Effector memory CD8-positive, alpha-beta T cell (primary cell): ENCODE results near the gene DDX10.

Experiments used
- ATAC-seq: fragments of 150-1000 bp; cut with Tn5 transposase; replicated peaks from 2 replicates; pipeline ENCODE4 v1.10.0; 2021; ENCODE audit warnings: mild to moderate bottlenecking, moderate library complexity
- DNase-seq, 3 experiments: peaks; one replicate each; pipeline ENCODE4 v3.0.0; 2021
- H3K27ac Mint-ChIP-seq, 2 donors: one replicate each; pipeline ENCODE4 v1.8.0; 2022; ENCODE audit warnings: mild to moderate bottlenecking in 2 of 2, mixed read lengths in 2 of 2, moderate library complexity in 2 of 2
- H3K27me3 Mint-ChIP-seq, 2 donors: one replicate each; pipeline ENCODE4 v1.8.0; 2022; ENCODE audit warnings: mixed read lengths in 2 of 2
- H3K36me3 Mint-ChIP-seq: one replicate; pipeline ENCODE4 v1.8.0; 2022; ENCODE audit warnings: mild to moderate bottlenecking, moderate library complexity, mixed read lengths; ENCODE audit not compliant: insufficient read depth
- H3K4me1 Mint-ChIP-seq, 2 donors: one replicate each; pipeline ENCODE4 v1.8.0; 2022; ENCODE audit warnings: low read depth in 2 of 2, mixed read lengths in 2 of 2
- H3K4me3 Mint-ChIP-seq, 2 donors: one replicate each; pipeline ENCODE4 v1.8.0; 2022; ENCODE audit warnings: mild to moderate bottlenecking in 2 of 2, mixed read lengths in 2 of 2, moderate library complexity in 2 of 2
- H3K9me3 Mint-ChIP-seq, 2 donors: one replicate each; pipeline ENCODE4 v1.8.0; 2022; ENCODE audit warnings: mixed read lengths in 2 of 2

The DDX10 gene

DNA sequence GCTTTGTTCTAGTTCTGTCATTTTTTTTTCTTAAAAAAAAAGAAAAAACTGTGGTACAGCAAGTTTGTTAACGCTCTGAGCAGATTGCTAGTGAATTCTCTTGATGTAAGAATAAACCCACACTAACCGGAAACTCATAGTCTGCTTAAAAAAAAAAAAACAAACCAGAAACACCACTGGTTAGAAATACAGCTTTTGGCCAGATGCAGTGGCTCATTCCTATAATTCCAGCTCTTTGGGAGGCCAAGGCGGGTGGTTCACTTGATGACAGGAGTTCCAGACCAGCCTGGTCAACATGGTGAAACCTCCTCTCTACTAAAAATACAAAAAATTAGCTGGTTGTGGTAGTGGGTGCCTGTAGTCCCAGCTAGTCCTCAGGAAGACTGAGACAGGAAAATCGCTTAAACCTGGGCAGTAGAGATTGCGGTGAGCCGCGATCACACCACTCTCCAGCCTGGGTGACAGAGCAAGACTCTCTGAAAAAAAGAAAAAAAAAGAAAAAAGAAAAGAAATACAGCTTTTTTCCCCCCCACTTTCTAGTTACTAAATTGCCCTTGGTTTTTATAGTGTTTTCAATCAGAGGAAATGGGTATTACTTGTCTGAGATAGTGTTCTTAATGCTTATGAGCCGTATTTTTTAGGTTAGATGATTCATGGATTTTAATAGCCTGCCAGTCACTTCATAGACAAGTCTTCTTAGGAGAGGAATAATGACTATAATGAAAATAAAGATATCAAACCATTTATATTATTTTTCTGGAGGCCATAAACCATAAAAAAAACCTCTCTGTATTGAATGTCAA is 222.8 kb downstream of the DDX10 start:
- Mint-ChIP-seq H3K27me3 (no peaks in the 10 kb centered on the region), H3K4me1 (no peaks in the 10 kb centered on the region), H3K4me3 (no peak overlapping the region), H3K27ac (peak overlapping the region in 1 of 2 donors; percentile 41), H3K9me3 (no peaks in the 10 kb centered on the region), H3K36me3 (no peaks in the 10 kb centered on the region)
- ATAC-seq (peak; percentile 86), DNase-seq (no peak)

DNA sequence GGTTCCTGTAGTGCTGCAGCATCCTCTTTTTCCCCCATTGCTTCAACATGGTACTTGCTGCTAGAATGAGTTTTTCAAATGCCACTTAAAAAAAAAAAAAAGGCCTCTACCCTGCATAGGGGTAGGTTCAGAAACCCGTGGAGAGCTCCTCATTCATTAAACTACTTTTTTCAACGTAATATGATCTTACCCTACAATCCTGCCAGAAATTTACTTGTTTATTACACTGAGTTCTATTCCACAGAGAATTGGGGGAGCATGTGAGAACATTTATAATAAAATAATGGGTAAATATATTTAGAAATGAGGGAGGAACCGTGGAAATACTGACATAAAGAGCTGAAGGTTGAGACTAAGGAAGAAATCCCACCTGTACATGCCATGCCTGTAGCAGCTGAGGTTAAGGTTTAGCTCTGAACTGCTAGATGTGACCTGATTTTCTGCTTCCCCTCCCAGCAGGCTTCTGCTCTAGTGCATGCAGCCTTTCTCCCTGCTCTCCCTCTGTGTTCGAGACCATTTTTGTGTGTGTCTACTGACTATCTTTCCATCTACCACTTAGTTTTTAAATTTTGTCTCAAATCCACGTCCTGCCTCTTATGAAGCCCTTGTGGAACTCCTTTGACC is 225.7 kb downstream of the DDX10 start:
- Mint-ChIP-seq H3K4me1 (no peaks in the 10 kb centered on the region), H3K9me3 (no peaks in the 10 kb centered on the region), H3K27ac (no peak overlapping the region), H3K4me3 (no peak overlapping the region), H3K36me3 (no peaks in the 10 kb centered on the region), H3K27me3 (no peaks in the 10 kb centered on the region)
- DNase-seq (no peak), ATAC-seq (no peak)

DNA sequence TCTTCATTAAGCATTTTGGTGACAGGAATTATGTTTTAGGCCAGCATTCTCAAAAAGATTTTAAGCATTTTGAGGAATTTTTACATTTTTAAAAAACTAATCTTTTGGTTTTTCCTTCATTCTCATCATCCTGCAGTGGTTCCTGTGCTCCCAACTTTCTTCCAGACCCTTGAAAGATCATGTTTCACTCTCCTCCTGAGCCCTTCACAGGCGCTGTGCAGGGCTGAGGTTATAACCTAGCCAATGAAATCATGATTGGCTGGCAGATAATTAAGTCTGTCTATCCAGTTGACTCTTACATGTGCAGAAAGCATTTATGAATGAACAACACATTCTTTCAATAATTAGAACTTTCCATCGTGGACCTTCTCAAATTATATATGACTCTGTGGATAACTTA is 226.3 kb downstream of the DDX10 start:
- no peaks in the 10 kb centered on the region for H3K27me3 Mint-ChIP-seq
- H3K27ac Mint-ChIP-seq: peak overlapping the region in 1 of 2 donors; percentile 11
- no peaks in the 10 kb centered on the region for H3K9me3 Mint-ChIP-seq
- no peak for DNase-seq
- ATAC-seq: no peak
- no peak overlapping the region for H3K4me3 Mint-ChIP-seq
- no peaks in the 10 kb centered on the region for H3K36me3 Mint-ChIP-seq
- no peaks in the 10 kb centered on the region for H3K4me1 Mint-ChIP-seq

DNA sequence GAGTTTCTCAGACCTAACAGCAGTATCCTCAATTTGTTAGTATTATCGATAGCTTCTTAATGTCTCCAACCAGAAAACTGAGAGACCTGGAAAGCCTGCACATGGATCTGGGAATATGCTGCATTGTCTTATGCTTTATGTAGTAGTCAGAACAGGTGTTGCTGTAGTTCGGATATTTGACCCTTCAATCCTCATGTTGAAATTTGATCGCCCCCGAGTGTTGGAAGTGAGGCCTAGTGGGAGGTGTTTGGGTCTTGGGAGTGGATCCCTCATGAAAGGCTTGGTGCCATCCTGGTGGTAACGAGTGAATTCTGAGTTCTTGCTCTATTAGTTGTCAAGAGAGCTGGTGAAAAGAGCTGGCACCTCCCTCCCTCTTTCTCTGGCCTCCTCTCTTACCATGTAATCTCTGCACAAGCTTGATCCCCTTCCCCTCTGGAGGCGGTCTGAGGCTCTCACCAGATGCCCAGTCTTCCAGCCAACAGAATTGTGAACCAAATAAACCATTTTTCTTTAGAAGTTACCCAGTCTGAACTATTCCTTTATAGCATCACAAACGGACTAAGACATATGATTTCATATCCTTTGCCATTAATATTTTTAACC is 227.1 kb downstream of the DDX10 start:
- Mint-ChIP-seq H3K27ac (peak overlapping the region in 1 of 2 donors; percentile 11), H3K4me1 (no peaks in the 10 kb centered on the region), H3K4me3 (no peak overlapping the region), H3K27me3 (no peaks in the 10 kb centered on the region), H3K36me3 (no peaks in the 10 kb centered on the region), H3K9me3 (no peaks in the 10 kb centered on the region)
- DNase-seq (no peak), ATAC-seq (no peak)

DNA sequence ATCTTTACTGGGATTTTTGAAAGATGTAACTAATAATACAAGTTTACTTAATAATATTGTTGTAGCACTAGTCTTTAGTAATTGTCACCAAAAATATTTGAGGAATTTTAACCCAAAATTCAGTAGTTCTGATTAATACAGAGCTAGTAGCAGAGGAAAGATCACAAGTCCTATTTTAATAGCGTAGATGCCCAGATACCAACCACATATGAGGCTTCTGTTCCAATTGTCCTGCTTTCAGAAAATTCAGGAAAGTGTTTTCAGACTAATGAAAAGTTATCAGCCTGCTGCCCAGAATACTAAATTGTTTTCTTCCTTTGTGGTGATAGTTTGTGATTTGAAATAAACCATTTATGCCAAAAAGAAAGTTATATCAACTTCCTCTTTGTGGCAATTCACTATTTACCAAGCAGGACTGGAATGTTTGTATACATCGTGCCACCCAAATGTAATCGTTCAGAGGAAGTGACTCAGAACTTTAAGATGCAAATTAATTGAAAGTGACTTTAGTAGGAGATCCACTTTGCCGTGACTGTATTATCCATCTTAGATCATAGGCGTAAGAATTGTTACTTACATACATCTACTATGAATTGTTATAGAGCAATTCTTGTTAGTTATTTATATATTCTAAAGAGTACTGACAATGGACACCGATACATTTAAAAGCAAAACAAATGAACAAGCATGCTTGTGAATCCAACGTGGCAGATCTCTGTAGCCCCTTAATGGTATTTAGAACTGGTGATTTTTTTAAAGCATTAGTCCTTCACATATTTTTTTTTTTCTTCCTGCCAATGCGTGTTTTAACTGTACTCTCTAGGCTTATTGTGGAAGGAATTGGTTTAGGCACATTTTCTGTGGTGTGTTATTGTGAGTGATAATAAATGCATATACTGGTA is 231.0 kb downstream of the DDX10 start:
- DNase-seq (no peak), ATAC-seq (no peak)
- Mint-ChIP-seq H3K27ac (no peak overlapping the region), H3K27me3 (no peaks in the 10 kb centered on the region), H3K4me1 (peaks cover 0 to 3% of the 10 kb centered on the region in 2 donors), H3K9me3 (no peaks in the 10 kb centered on the region), H3K4me3 (no peak overlapping the region), H3K36me3 (no peaks in the 10 kb centered on the region)

DNA sequence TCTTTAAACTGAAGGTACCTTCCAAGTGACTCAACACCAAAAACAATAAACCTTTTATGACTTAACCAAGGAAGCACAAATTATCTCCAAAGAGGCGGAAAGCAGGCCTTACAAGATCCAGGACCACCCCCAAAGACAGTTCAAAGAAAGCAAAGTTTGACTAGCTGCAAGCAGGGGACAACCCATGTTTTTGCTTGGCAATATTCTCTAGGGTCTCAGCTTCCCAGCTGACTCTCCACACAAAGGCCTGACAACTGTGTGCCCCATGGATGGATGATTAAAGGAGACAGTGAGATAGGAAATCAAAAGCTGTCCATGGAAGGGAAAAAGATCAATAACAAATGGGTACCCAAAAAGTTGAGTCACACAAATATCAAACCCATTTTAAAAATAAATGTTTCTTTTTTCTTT is 232.2 kb downstream of the DDX10 start:
- Mint-ChIP-seq H3K4me3 (no peak overlapping the region), H3K36me3 (no peaks in the 10 kb centered on the region), H3K9me3 (no peaks in the 10 kb centered on the region), H3K4me1 (peaks cover 0 to 3% of the 10 kb centered on the region in 2 donors), H3K27ac (no peak overlapping the region), H3K27me3 (no peaks in the 10 kb centered on the region)
- DNase-seq (no peak), ATAC-seq (no peak)

DNA sequence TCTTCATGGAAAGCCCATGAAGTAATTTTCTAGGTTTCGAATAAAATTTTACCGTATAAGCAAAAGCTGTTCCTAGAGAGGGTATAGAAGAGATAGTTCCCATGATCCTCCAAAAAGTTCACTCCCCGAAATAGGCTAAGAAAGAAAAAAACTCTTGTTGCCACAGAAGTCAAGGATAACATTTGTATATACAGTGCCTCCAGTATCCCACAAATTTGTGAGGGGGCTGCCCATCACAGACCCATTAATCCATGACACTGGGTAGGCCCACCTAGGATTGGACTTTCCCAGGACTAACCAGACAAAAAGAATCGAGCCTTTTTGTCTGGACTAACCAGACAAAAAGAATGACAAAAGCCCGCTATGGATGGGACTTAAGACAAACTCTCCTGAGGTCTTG is 233.0 kb downstream of the DDX10 start:
- no peak overlapping the region for H3K27ac Mint-ChIP-seq
- DNase-seq: no peak
- H3K4me3 Mint-ChIP-seq: no peak overlapping the region
- no peak for ATAC-seq
- no peaks in the 10 kb centered on the region for H3K9me3 Mint-ChIP-seq
- H3K27me3 Mint-ChIP-seq: no peaks in the 10 kb centered on the region
- peaks cover 0 to 3% of the 10 kb centered on the region in 2 donors for H3K4me1 Mint-ChIP-seq
- no peaks in the 10 kb centered on the region for H3K36me3 Mint-ChIP-seq

DNA sequence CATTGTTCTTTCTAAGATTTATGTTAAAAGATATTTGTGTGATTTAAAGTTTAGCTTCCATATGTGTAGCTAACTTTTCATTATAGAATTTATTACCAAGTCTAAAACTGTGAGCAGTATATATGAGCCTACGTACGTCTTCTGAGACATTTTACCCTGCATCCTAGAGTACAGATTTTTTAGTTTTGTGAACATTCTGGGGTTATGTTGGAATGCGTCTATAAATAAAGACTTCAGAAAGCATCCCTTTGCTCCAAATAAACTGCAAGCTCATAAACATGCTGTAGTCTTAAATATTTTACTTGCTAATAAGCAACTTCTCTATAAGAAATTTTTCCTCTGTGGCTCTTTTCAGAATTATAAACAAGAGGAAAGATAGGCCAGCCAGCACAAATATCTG is 236.5 kb downstream of the DDX10 start:
- Mint-ChIP-seq H3K36me3 (no peaks in the 10 kb centered on the region), H3K27ac (no peak overlapping the region), H3K4me3 (no peak overlapping the region), H3K9me3 (no peaks in the 10 kb centered on the region), H3K4me1 (peaks cover 0 to 3% of the 10 kb centered on the region in 2 donors), H3K27me3 (no peaks in the 10 kb centered on the region)
- DNase-seq (no peak), ATAC-seq (no peak)

DNA sequence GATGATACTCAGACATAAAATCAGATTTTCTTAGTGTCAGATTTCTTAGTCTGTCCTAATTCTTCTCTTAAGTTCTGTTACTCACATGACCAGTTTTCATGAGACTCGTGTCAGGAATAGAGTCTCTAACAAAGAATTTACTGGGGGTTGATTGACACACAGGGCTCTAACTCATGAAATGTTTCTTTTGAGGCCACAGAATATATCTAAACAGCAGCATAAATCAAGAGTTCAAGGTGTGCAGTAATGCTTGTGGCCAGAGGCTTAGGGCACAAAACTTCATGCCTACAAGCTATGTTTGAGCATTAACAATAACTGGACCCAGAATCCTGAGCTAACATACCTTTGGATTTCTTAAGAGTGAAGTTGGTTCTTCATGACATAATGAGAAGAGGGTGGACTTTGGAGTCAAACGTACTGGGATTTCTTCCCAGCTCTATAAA is 237.2 kb downstream of the DDX10 start:
- H3K9me3 Mint-ChIP-seq: no peaks in the 10 kb centered on the region
- H3K27ac Mint-ChIP-seq: no peak overlapping the region
- DNase-seq (no peak), ATAC-seq (no peak)
- no peaks in the 10 kb centered on the region for H3K36me3 Mint-ChIP-seq
- H3K4me3 Mint-ChIP-seq: no peak overlapping the region
- no peaks in the 10 kb centered on the region for H3K27me3 Mint-ChIP-seq
- H3K4me1 Mint-ChIP-seq: peaks cover 0 to 3% of the 10 kb centered on the region in 2 donors

DNA sequence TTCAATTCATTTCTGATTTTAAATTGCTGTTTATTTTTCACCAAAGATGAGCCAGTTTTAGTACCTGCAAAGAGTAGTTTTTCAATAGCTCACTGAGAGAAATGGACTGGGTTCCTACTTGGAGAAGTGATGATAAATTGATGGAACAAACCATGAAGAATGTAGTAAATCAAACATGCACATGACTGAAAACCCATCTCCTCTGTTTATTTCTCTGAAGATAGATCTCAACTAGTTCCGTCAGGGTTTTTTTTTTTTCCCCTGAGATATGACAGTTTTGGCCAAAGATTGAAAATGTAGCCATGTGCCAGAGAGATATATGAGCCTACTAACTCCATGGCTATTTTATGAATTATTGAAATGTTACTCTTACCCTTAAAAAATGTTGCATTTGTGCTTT is 239.6 kb downstream of the DDX10 start:
- Mint-ChIP-seq H3K4me1 (peaks cover 0 to 3% of the 10 kb centered on the region in 2 donors), H3K36me3 (no peaks in the 10 kb centered on the region), H3K4me3 (no peak overlapping the region), H3K9me3 (no peaks in the 10 kb centered on the region), H3K27me3 (no peaks in the 10 kb centered on the region), H3K27ac (no peak overlapping the region)
- ATAC-seq (no peak), DNase-seq (no peak)

DNA sequence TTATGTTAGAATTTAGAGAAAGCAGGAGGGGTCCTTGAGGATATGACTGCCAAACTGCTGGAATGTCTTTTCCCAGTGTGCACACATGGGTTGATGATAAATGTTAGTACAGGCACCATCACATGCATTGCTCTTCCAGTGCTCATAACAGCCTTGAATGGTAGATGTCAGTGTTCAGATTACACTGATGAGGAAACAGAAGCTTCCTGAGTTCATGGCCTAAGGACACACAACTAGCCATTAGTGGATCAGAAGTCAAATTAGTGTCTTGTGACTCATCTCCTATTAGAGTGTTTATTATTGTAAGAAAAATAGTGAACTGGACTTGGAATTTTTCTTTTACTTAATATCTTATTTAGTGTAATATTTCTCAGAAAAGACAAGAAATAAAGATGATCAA is 241.5 kb downstream of the DDX10 start:
- no peak overlapping the region for H3K4me3 Mint-ChIP-seq
- H3K9me3 Mint-ChIP-seq: no peaks in the 10 kb centered on the region
- no peaks in the 10 kb centered on the region for H3K27me3 Mint-ChIP-seq
- H3K4me1 Mint-ChIP-seq: peaks cover 1 to 4% of the 10 kb centered on the region in 2 donors
- no peak for ATAC-seq
- no peak overlapping the region for H3K27ac Mint-ChIP-seq
- H3K36me3 Mint-ChIP-seq: no peaks in the 10 kb centered on the region
- no peak for DNase-seq

DNA sequence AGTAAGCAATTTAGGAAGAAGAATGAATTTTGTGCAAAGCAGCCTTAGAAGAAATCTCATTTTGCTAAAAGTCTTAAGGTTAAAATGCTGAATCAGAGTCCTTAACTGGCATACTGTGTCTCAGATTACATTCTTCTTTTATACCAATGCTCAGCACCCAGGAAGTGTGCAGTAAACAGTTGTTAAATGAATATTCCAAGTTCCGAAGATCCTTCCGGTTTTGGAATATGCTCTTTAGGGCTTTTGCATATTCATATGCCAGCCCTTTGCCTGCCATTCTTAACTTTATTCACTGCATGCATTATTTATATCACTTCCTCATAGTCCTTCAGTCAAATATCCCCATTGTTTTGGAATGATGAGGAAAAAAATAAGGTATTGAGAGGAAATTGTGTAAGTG is 242.0 kb downstream of the DDX10 start:
- ATAC-seq (no peak), DNase-seq (no peak)
- H3K36me3 Mint-ChIP-seq: no peaks in the 10 kb centered on the region
- peaks cover 1 to 4% of the 10 kb centered on the region in 2 donors for H3K4me1 Mint-ChIP-seq
- H3K9me3 Mint-ChIP-seq: no peaks in the 10 kb centered on the region
- no peaks in the 10 kb centered on the region for H3K27me3 Mint-ChIP-seq
- H3K27ac Mint-ChIP-seq: no peak overlapping the region
- no peak overlapping the region for H3K4me3 Mint-ChIP-seq

DNA sequence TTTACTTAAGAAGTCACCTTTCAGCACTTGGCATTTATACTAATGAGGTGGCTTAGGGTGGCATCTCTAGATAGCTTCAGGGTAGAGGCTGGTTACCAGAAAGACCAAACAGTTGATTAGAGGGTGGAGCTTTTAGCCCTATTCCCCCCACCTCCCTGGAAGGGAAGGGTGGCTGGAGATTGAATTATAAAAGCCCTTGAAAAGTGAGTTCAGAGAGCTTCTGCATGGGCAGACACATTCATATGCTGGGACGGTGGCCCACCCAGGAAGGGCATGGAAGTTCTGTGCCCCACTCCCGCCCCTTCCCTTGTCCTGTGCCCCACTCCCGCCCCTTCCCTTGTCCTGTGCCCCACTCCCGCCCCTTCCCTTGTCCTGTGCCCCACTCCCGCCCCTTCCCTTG is 244.2 kb downstream of the DDX10 start:
- H3K9me3 Mint-ChIP-seq: no peaks in the 10 kb centered on the region
- H3K27me3 Mint-ChIP-seq: no peaks in the 10 kb centered on the region
- no peak for DNase-seq
- peaks cover 1 to 8% of the 10 kb centered on the region in 2 donors for H3K4me1 Mint-ChIP-seq
- no peak for ATAC-seq
- no peak overlapping the region for H3K4me3 Mint-ChIP-seq
- no peaks in the 10 kb centered on the region for H3K36me3 Mint-ChIP-seq
- no peak overlapping the region for H3K27ac Mint-ChIP-seq
